HL-60/S4 (cell line): ENCODE results near the gene MARCHF2.

Experiments
- in situ Hi-C: fragments of 300-500 bp; cut with MboI; formaldehyde crosslinking; loops from 2 replicates; pipeline ENCODE4 v1.14.3; 2022; ENCODE audit warnings: low sequenced_read_pairs

The MARCHF2 gene

GRCh38 chr19:8386990-8387389, 26.1 kb upstream of the MARCHF2 start:
- in situ Hi-C loops: no loop called here

DNA sequence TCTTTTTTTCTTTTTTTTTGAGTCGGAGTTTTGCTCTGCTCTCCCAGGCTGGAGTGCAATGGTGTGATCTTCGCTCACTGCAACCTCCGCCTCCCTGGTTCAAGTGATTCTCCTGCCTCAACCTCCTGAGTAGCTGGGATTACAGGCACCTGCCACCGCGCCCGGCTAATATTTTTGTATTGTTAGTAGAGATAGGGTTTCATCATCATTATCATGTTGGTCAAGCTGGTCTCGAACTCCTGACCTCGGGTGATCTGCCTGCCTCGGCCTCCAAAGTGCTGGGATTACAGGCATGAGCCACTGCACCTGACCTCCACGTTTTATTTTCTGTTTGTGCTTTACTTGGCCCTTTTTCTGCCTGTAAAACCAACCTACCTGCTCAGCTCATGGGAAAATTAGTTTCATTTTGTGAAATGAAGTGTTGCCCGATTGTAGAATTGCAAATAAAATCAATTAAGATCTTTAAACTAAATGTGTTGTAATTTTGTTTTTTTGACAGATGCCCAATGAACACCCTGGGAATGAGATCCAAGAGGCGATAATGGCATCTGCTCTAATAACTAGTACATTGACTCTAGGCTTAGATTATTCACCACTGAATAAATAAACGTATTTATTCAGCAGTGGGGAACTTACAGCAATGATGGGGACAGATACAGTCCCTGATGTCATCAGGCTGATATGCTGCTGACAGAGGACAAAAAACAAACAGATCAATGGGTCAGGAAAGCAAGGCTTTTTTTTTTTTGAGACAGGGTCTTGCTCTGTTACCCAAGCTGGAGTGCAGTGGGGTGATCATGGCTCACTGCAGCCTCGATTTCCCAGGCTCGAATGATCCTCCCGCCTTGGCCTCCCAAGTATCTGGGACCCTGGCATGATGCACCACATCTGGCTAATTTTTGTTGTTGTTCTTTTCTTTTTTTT, 25.2 kb upstream of the MARCHF2 start:
- in situ Hi-C loops: no loop called here

GRCh38 chr19:8388612-8388958, 24.5 kb upstream of the MARCHF2 start:
- in situ Hi-C loops: no loop called here

DNA sequence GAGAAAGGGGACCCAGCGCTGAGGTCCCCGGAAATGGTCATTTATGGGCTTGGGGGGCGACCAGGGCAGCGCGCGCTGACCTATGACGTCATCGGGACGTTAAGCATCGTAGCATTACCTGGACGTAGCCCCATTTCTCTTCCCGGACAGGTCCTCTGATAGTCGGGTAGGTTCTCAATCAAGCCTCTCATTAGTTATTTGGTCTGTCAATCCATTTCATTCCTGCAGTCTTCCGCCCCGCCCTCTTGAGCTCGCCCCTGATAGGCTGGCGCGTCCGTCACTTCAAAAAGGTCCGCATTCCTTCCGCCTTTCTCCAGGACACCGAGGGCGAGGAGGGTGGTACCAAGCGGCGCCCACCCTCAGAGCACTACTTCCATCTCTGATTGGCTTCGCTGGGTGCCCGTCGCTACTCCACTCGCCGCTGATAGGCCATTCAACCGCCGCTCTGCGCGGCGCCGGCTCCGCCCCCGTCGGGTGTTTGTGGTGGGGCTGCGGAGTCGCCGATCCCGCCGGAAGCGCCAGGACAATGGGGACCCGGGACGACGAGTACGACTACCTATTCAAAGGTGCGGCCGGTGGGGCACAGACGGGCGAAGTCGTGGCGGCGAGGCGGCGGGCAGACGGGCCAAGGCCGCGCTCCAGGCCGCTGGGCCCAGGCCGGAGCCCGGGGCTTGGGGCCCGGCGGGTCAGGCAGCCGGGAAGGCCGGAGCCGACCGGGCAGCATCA, 23.1 kb upstream of the MARCHF2 start, which contains the start of gene RAB11B:
Gene RAB11B, plus strand, starts transcription at position 470 of the 726 bp plus-strand sequence. Its CDS starts 57 bp downstream, at position 527.
- in situ Hi-C loops: no loop called here

GRCh38 chr19:8390617-8390981, 22.5 kb upstream of the MARCHF2 start:
- in situ Hi-C loops: no loop called here

GRCh38 chr19:8391198-8392016, 21.7 kb upstream of the MARCHF2 start:
- in situ Hi-C loops: no loop called here

- in situ Hi-C loops: no loop called here
These were observed 21.0 kb upstream of the MARCHF2 start for GRCh38 chr19:8392017-8392591.

- in situ Hi-C loops: no loop called here
These were observed 19.8 kb upstream of the MARCHF2 start for GRCh38 chr19:8393192-8393870.

- in situ Hi-C loops: no loop called here
These were observed 19.2 kb upstream of the MARCHF2 start for GRCh38 chr19:8393871-8394250.

- in situ Hi-C loops: no loop called here
These were observed 17.5 kb upstream of the MARCHF2 start for GRCh38 chr19:8395621-8396082.

DNA sequence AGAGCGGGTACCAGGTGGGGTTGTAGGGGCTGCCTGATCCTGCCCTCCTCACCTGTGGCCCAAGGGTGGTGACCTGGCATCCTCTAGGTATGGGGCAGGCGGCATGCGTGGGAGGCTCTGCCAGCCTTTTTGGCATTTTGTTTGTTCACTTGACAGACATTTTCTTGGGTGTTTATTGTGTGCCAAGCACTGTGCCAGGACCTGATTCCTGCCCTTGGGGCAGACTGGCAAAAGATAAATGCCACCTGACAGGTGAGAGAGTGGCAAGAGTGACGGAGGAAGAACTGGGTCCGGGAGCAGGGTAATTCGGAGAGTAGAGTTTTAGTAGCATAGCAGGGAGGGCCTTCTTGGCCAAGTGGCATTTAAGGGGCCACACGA, 16.9 kb upstream of the MARCHF2 start:
- in situ Hi-C loops: no loop called here

- in situ Hi-C loops: no loop called here
These were observed 16.4 kb upstream of the MARCHF2 start for GRCh38 chr19:8396563-8397203.

DNA sequence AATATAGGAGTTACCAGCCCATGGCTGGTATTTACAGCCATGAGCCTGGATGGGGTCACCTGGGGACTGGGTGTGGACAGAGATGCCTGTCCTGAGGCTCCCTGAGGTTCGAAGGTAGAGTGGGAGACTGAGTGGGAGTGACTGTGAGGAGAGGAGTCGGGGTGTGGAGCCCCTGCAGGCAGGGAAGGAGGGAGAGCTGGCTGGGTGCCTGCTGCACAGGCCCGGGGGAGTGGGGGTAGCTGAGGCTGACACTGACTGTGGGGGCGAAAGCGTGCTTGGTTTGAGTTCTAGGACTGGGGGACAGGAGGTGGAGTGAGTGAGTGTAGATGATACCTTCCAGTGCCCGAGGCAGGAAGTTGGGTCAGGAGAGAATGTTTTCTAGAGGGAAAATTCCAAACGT, 15.8 kb upstream of the MARCHF2 start:
- in situ Hi-C loops: no loop called here

GRCh38 chr19:8397746-8398310, 15.3 kb upstream of the MARCHF2 start:
- in situ Hi-C loops: no loop called here

DNA sequence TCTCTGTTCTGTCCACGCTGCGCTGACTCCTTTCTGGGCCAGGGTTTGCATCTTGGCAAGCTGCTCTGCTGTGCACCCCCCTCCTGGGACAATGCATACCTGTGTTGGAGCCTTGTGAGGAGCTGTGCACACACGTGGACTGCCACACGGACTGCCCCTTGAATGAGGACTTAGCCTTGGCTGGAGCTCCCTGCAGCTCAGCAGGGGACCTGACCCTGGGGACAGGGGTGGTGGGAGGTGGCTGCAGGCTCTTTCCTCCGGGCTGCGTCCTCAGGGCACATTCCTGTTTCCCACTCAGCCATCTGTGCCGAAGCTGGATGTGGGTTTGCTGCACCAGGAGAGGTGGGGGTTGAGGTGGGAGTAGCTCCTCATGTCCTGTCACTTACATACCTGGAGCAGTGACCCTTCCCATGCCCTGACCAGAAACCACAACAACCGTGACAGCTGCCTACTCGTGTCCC, 14.8 kb upstream of the MARCHF2 start:
- in situ Hi-C loops: no loop called here

DNA sequence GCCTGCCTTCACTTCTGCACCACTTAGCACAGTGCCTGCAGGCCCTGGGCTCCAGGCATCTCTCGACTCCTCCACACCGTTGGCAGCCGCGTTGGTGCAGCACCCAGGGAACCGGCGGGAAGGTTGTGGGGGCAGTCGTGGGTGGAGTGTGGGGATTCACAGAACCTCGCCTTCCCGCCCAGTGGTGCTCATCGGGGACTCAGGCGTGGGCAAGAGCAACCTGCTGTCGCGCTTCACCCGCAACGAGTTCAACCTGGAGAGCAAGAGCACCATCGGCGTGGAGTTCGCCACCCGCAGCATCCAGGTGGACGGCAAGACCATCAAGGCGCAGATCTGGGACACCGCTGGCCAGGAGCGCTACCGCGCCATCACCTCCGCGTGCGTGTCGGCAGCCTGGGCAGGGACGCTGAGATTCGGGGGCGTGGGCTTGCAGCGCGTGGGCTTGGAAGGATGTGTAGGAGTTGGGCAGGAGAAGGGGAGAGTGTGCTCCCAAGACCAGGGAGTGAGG, 13.4 kb upstream of the MARCHF2 start:
- in situ Hi-C loops: no loop called here

- in situ Hi-C loops: no loop called here
These were observed 11.1 kb upstream of the MARCHF2 start for GRCh38 chr19:8401981-8402411.

- in situ Hi-C loops: no loop called here
These were observed 9.8 kb upstream of the MARCHF2 start for GRCh38 chr19:8403098-8403819.

GRCh38 chr19:8403820-8404109, 9.3 kb upstream of the MARCHF2 start:
- in situ Hi-C loops: no loop called here
